CD1c-positive myeloid dendritic cell (primary cell): ENCODE measurements around the gene RBM38.
A peak's percentile ranks its signal among the peaks of the same experiment; 100 is the strongest.

ENCODE experiments used
- DNase-seq: peaks from one replicate; pipeline ENCODE4 v3.0.0-alpha.2; 2016; ENCODE audit errors: extremely low spot score

Gene RBM38

DNA sequence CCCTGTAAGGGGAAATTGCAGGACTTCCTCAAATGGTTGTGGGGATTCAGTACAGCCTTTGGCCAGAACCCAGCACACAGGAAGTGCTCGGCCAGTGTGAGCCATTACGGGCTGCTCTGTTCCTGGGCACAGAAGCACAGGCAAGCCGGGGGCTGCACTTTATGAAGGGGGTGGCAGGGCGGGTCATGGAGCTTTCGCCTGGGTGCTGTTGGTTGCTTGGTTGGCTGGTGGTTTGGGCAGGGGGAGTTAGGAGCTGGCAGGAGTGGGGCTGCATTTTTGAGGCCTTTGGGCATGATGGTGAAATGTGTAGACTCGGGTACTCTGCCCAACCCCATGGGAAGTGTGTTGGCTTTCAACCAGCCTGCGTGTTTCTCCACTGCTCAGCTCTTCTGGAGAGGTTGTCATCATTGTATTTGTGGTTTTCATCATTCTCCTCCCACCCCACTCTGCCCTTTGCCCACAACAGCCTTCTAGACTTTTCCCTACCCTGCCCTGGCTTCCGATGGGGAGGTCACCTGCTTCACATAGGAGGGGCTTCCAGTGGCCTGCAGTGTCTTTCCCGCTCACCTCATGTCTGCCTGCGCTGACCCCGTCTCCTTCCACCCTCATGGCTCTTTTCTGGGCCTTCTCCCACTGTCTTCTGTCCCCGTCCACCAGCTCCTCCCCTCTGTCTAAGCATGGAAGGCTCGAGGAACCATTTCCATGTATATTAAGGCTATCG lies 16.1 kb upstream of the RBM38 start:
- peak; percentile 84 for DNase-seq

GRCh38 chr20:57375652-57376230 lies 15.5 kb upstream of the RBM38 start:
- no peak for DNase-seq

DNA sequence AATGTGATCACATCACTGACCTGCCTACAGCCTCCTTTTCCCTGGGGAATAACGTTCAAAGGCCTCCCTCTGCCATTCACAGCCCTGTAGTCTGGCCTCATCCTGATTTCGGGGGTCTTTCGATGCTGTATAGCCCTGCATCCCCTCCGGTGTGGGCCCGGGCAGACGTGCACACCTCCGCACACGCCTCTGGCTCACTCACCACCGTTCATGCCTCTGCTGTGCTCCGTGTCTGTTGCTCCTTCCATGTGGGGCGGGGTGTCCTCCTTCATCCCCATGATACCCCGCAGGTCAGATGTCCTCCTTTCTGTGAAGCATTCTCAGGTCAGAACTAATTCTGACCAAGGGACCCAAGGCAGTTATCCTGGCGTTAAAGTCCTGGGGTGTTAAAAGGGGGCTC lies 13.8 kb upstream of the RBM38 start:
- DNase-seq: no peak

DNA sequence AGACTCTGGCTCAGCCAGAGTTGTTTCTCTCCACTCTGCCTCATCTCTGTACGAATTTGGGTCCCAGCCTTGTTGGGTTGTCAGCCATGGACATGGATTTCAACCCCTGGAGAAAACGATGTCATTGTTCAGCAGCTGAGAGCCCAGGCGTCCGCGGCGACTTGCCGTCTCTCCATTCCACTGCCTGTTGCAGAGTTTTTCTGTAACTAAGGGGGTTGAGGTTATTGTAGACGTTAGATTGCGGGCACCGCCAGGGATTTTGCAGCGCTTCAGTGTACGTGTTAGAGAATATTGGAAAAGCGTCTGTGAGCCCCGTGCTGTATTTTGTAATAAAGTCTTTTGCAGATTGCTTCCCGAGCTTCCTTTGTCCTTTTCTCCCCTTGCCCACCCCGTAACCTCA lies 13.1 kb upstream of the RBM38 start:
- no peak for DNase-seq

- no peak for DNase-seq
These were observed 12.4 kb upstream of the RBM38 start for GRCh38 chr20:57378646-57379262.

DNA sequence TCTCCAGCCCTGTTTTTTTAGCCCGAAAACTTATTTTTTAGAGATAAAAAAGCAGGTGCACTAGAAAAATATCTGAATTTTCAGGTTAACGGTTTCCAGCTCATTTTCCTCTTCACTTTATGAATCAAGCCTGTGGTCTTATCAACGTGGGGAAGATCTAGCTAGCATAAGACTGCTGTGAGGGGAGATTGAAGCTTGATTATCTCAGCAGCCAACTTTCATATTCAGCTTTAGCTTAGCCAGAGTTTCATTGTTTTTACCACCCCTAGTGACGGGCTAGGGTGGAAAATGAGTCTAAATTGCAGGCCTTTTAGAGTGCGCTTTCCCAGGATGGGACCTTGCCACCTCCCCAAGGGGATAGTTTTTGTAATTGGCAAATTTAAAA lies 11.9 kb upstream of the RBM38 start:
- DNase-seq: no peak

GRCh38 chr20:57380081-57380750 lies 11.0 kb upstream of the RBM38 start:
- no peak for DNase-seq

DNA sequence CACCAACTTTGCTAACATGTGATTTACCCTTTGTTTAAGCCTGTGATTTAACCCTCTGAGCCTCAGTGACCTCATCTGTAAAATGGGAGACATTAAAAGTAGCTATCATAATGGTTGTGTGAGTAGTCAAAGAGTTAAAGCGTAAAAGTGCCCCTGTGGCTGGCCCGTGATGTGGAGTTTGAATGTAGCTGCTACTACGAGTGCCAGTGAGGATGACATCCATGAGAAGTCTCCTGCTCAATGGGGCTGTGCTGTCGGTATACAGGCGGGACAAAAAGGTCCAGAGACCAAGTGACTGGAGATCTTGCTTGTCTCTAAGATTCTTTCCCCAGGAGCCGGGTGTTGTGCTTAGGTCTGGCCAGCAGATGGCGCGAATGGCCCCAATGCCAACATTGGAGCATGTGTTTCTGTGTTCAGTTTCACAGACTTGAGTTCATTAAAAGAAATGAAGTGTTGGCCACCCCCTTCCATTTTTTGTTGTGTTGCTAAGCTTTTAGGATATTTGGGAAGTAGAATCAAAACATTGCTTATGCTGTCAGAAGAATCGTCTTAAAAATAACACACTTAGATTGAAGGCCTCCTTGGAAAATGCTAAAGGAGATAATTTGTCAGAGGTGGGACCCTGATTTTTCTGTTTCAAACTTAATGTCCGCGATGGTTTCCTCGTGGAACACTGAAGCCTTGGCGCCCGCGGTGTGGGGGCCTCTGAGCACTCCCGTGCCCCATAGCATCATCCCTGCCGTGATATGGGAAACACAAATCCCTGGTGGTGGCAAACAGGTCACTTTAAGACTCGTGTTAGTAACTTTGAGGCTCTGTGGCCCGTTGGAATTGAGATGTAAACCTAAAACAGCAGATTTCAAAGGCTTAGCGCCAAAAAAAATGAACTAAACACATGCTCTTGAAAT lies 9.3 kb upstream of the RBM38 start:
- DNase-seq: peak; percentile 86

GRCh38 chr20:57382516-57382915 lies 8.7 kb upstream of the RBM38 start:
- DNase-seq: no peak

DNA sequence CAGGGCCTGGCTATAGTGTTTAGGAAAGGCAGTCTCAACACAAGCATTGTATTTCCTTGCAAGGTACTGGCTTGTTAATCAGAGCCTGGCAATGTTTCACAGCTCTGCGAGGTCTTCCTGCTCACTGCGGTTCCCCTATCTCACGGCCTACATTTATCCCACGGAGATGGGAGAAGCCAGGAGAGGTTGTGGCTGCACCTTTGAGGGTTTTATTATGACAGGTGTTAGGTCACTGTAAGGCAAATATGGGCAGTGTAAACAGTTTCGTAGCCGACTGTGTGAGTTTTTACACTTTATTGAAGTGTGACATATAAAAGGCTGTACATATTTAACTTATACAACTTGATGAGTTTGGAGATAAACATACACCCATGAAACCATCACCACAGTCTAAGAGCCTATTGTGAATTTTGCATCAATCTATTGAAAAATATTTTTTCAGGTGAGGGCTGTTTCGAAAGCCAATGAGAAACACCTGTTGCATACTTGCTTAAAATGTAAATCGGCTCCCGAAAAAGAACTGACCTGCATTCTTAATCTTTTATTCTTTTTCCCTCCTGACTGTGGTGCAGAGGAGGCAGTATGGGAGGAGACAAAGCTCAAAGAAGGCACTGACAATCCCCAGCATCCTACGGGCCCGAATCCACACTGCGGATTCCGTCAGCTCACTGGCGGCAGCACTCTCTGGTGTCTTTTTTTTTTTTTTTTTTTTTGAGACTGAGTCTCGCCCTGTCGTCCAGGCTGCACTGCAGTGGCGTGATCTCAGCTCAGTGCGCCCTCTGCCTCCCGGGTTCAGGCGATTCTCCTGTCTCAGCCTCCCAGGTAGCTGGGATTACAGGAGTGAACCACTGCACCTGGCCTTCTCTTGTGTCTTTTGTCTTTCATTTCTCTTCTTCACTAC lies 7.5 kb upstream of the RBM38 start:
- DNase-seq: no peak

GRCh38 chr20:57384486-57384885 lies 6.7 kb upstream of the RBM38 start:
- no peak for DNase-seq

DNA sequence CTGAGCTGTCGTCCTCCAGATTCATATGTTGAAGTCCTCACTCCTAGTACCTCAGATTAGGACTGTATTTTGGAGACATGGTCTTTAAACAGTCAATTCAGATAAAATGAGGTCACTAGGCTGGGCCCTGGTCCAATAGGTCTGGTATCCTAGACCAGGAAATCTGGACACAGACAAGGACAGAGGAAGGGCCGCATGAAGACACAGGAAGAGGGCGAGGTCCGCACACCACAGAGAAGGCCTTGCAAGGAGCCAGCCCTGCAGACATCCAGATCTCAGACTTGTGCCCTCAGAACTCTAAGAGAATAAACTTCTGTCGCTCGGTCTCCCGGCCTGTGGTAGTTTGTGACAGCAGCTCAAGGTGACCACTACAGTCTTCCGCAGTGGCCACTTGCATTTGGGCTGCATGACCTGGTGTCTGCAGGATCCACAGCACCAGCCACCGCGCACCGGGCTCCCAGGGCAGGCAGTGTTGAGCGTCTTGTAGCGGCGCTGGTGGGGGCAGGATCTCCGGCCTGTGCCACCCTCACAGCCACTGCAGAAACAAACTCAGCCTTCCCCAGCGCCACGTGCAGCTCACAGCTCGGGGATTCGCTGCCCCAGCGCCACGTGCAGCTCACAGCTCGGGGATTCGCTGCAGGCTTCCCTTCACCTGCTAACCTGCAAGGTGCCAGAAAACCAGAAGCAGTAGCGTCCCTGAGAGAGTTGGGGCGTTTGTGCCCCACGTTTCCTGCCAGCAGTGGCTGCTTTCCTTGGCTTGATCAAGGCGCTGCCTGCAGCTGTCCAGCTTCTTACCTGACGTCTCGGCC lies 6.0 kb upstream of the RBM38 start:
- no peak for DNase-seq

- no peak for DNase-seq
These were observed 5.3 kb upstream of the RBM38 start for GRCh38 chr20:57385940-57386339.

GRCh38 chr20:57386762-57387161 lies 4.4 kb upstream of the RBM38 start:
- DNase-seq: no peak

DNA sequence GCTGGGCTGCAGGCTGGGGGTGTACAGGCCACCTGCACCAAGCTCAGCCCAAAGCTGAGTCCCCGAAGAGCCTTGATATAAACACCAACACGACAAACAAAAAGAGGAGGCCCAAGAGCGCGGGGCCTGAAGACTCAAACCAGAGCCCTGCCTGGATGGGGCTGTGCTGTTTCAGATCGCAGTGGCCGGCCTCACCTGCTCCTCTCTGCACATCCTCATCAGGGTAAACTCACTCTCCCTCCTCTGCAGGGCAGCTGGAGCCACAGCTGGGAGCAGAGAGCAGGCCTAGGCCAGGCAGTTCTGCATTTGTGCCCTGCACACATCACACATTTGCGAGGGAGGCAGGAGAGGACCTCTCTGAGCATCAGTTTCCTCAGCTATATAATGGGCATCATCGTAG lies 3.7 kb upstream of the RBM38 start:
- DNase-seq: no peak

GRCh38 chr20:57387945-57388371 lies 3.2 kb upstream of the RBM38 start:
- no peak for DNase-seq

GRCh38 chr20:57388953-57389694 lies 2.1 kb upstream of the RBM38 start:
- peak; percentile 70 for DNase-seq

DNA sequence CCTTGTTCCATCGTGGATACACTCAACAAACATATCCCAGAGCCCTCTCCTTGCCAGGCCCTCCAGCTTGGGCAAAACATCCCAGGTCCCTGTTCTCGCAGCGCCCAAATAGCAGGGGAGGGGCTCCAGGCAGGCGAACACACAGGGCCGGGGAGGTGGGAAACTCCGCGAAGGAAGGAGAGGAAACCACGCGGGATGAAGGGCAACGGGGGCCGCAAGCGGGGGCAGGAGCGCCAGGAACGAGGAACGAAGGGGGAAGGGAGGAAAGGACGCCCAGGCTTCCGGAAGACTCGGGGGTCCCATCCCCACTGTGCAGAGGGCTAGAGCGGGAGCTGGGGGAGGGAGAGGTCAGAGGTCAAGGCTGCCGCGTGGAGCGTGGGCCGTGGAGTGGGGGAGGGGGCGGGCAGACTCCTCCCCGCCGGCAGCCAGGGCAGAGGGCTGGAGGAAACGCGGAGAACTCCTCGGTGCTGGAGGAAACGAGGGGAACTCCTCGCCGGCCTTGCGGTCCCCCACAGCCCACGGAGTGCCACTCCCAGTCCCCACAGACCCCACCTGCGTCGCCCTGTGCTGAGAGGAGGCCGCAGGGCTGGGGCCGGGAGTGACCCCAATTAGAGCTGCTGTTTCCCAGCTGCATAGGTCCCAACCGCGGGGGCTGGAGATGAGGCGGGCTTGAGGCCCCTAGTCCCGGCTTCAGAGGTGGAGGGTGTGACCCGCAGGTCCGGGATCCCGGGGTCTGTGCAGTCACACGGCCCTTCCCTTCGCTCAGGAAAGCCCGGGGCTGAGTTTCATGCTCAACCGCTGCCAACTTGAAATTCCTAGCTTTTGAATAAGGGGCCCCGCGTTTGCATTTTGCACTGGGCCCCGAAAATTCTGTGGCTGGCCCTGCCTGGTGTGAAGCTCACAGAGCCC lies 1.2 kb upstream of the RBM38 start:
- DNase-seq: peak; percentile 33
